ENCODE measurements around the gene ITGB6.

DNA sequence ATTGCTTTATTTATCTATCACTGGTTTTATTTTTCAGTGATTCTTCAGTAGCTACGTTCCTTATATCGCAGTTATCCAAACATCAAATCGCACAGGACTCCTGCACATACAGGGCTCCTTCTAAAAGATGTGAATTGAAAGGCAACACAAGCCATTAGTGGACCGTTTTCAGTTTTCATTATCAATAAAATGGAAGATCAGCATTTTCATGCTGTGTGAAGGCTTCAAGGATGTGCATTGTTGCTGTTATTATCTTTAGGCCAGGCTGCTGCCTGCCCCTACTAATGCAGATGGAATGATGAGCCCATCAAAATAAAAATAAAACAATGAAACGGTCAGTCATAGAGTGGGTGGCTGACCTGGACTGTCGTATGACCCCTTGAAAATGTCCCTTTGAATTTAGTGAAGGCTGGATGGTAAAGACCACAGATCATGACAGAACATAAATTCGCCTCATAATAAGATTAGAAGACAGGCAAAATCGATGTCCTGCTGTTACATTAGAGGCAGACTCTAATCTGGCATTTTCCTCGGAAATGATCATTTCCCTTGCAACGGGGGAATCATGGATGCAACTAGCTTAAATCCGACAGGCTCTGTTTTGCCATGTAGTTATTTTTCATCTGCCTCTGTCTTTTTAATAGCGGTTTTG lies 32.9 kb downstream of the ITGB6 start:
- TF ChIP-seq, protein P1, sequence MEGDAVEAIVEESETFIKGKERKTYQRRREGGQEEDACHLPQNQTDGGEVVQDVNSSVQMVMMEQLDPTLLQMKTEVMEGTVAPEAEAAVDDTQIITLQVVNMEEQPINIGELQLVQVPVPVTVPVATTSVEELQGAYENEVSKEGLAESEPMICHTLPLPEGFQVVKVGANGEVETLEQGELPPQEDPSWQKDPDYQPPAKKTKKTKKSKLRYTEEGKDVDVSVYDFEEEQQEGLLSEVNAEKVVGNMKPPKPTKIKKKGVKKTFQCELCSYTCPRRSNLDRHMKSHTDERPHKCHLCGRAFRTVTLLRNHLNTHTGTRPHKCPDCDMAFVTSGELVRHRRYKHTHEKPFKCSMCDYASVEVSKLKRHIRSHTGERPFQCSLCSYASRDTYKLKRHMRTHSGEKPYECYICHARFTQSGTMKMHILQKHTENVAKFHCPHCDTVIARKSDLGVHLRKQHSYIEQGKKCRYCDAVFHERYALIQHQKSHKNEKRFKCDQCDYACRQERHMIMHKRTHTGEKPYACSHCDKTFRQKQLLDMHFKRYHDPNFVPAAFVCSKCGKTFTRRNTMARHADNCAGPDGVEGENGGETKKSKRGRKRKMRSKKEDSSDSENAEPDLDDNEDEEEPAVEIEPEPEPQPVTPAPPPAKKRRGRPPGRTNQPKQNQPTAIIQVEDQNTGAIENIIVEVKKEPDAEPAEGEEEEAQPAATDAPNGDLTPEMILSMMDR (IDR thresholded peaks at IDR 0.05) = no peak
- TF ChIP-seq POLR2AphosphoS5 (IDR thresholded peaks at IDR 0.05) = no peak
